Measurements from ENCODE around the gene NT5C1A. TPM values are rescaled to one million over a fixed set of nuclear protein-coding genes. Genes with fewer than 3 reads are reported as not detected.

The NT5C1A gene
- polyA plus RNA-seq, 1 donor from 2014 or later, result not detected

GRCh38 chr1:39677645-39678044 lies 5.7 kb upstream of the NT5C1A start:
- Histone ChIP-seq H3K9me3 (ENCODE audit: low read length) (no peaks in the 10 kb centered on the region), H2AFZ (ENCODE audit: low read depth, low read length) (no peak overlapping the region), H3K36me3 (ENCODE audit: insufficient read depth, low read length) (peaks cover 14% of the 10 kb centered on the region), H3K4me2 (ENCODE audit: low read length) (no peak overlapping the region), H3K9me2 (ENCODE audit: insufficient read depth, low read length) (no peaks in the 10 kb centered on the region), H3K9ac (ENCODE audit: low read length) (no peak overlapping the region), H3K79me2 (replicated peaks; ENCODE audit: insufficient read depth, low read length) (no peaks in the 10 kb centered on the region), H3F3A (ENCODE audit: insufficient read depth, low read length, poor library complexity, severe bottlenecking) (no peaks in the 10 kb centered on the region), H3K4me3 (ENCODE audit: low read length) (no peak overlapping the region), H4K20me1 (ENCODE audit: insufficient read depth) (no peaks in the 10 kb centered on the region), H3K27ac (ENCODE audit: low read length) (no peak overlapping the region), H3K27me3 (ENCODE audit: insufficient read depth, low read depth, low read length) (peaks cover 20% of the 10 kb centered on the region)
- TF ChIP-seq MXI1 (conservative IDR thresholded peaks at IDR 0.05; ENCODE audit: poor library complexity, severe bottlenecking), result no peak

GRCh38 chr1:39676948-39677548 lies 5.1 kb upstream of the NT5C1A start:
- H3K4me3 ChIP-seq (ENCODE audit: low read length), result no peak overlapping the region
- H3K9me2 ChIP-seq (ENCODE audit: insufficient read depth, low read length), result no peaks in the 10 kb centered on the region
- no peaks in the 10 kb centered on the region for H3F3A ChIP-seq (ENCODE audit: insufficient read depth, low read length, poor library complexity, severe bottlenecking)
- H3K9ac ChIP-seq (ENCODE audit: low read length), result no peak overlapping the region
- H2AFZ ChIP-seq (ENCODE audit: low read depth, low read length), result no peak overlapping the region
- TF ChIP-seq RAD21 (conservative IDR thresholded peaks at IDR 0.05), result no peak
- no peak for TF ChIP-seq CTCF (IDR thresholded peaks at IDR 0.05; ENCODE audit: poor library complexity, severe bottlenecking)
- TF ChIP-seq EP300 (conservative IDR thresholded peaks at IDR 0.05; ENCODE audit: poor library complexity, severe bottlenecking), result no peak
- no peak for TF ChIP-seq MXI1 (conservative IDR thresholded peaks at IDR 0.05; ENCODE audit: poor library complexity, severe bottlenecking)
- H3K79me2 ChIP-seq (replicated peaks; ENCODE audit: insufficient read depth, low read length), result no peaks in the 10 kb centered on the region
- H3K36me3 ChIP-seq (ENCODE audit: insufficient read depth, low read length), result peaks cover 9% of the 10 kb centered on the region
- H3K9me3 ChIP-seq (ENCODE audit: low read length), result no peaks in the 10 kb centered on the region
- H3K27ac ChIP-seq (ENCODE audit: low read length), result no peak overlapping the region
- no peak overlapping the region for H3K4me2 ChIP-seq (ENCODE audit: low read length)
- no peaks in the 10 kb centered on the region for H4K20me1 ChIP-seq (ENCODE audit: insufficient read depth)
- peaks cover 20% of the 10 kb centered on the region for H3K27me3 ChIP-seq (ENCODE audit: insufficient read depth, low read depth, low read length)

GRCh38 chr1:39675220-39675619 lies 3.3 kb upstream of the NT5C1A start:
- H3K9me3 ChIP-seq (ENCODE audit: low read length), result no peaks in the 10 kb centered on the region
- no peaks in the 10 kb centered on the region for H4K20me1 ChIP-seq (ENCODE audit: insufficient read depth)
- no peak for TF ChIP-seq EZH2 (IDR thresholded peaks at IDR 0.05; ENCODE audit: borderline replicate concordance, insufficient read depth, low read length, poor library complexity, severe bottlenecking)
- TF ChIP-seq CTCF (IDR thresholded peaks at IDR 0.05; ENCODE audit: poor library complexity, severe bottlenecking), result no peak
- TF ChIP-seq RAD21 (conservative IDR thresholded peaks at IDR 0.05), result no peak
- no peak for TF ChIP-seq EP300 (conservative IDR thresholded peaks at IDR 0.05; ENCODE audit: poor library complexity, severe bottlenecking)
- no peak for TF ChIP-seq REST (IDR thresholded peaks at IDR 0.05; ENCODE audit: borderline replicate concordance)
- no peak for TF ChIP-seq POLR2AphosphoS5 (IDR thresholded peaks at IDR 0.05)
- TF ChIP-seq TAF1 (IDR thresholded peaks at IDR 0.05; ENCODE audit: low read depth), result no peak
- no peak for TF ChIP-seq SMC3 (conservative IDR thresholded peaks at IDR 0.05; ENCODE audit: poor library complexity)
- no peak for TF ChIP-seq MXI1 (conservative IDR thresholded peaks at IDR 0.05; ENCODE audit: poor library complexity, severe bottlenecking)
- no peak overlapping the region for H2AFZ ChIP-seq (ENCODE audit: low read depth, low read length)
- H3K27me3 ChIP-seq (ENCODE audit: insufficient read depth, low read depth, low read length), result peaks cover 35% of the 10 kb centered on the region
- peaks cover 5% of the 10 kb centered on the region for H3K36me3 ChIP-seq (ENCODE audit: insufficient read depth, low read length)
- no peaks in the 10 kb centered on the region for H3K79me2 ChIP-seq (replicated peaks; ENCODE audit: insufficient read depth, low read length)
- H3K9ac ChIP-seq (ENCODE audit: low read length), result no peak overlapping the region
- H3K4me3 ChIP-seq (ENCODE audit: low read length), result no peak overlapping the region
- H3K27ac ChIP-seq (ENCODE audit: low read length), result no peak overlapping the region
- no peak overlapping the region for H3K4me2 ChIP-seq (ENCODE audit: low read length)
- no peaks in the 10 kb centered on the region for H3F3A ChIP-seq (ENCODE audit: insufficient read depth, low read length, poor library complexity, severe bottlenecking)
- no peaks in the 10 kb centered on the region for H3K9me2 ChIP-seq (ENCODE audit: insufficient read depth, low read length)
